Measurements from ENCODE around the gene BAIAP2L1. TPM values are rescaled to one million over a fixed set of nuclear protein-coding genes. Genes with fewer than 3 reads are reported as not detected.
A peak's percentile ranks its signal among the peaks of the same experiment; 100 is the strongest.

Gene BAIAP2L1
- total RNA-seq, 1 experiment from 2014 or later: 120 TPM

DNA sequence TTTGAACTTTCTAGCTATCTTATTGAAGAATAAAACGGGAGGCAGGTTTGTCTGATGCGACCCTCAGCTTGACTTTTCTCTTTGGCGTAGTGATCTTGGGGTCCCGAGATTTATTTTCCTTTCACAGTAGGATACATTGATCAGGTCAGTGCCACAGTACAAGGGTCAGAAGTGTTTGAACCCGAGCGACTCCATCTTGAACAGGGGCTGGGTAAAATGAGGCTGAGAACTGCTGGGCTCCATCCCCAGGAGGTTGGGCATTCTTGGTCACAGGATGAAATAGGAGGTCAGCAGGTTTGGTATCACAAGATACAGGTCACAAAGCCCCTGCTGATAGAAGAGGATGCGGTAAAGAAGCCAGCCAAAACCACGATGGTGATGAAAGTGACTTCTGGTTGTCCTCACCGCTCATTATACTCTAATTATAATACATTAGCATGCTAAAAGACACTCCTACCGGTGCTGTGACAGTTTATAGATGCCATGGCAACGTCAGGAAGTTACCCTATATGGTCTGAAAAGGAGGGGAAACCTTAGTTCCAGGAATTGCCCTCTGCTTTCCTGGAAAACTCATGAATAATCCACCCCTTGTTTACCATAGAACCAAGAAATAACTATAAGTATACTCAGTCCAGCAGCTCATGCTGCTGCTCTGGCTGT is 145.8 kb downstream of the BAIAP2L1 start:
- Histone ChIP-seq H3K4me3 (ENCODE audit: low read depth in 2 of 2, low read length in 2 of 2) (no peak overlapping the region), H3K36me3 (ENCODE audit: control insufficient read depth, insufficient read depth, low read length) (no peaks in the 10 kb centered on the region; the same call in 1 of the 2 replicates), H3K27me3 (ENCODE audit: control insufficient read depth, insufficient read depth, low read length) (no peaks in the 10 kb centered on the region), H3K9me3 (ENCODE audit: control insufficient read depth, insufficient read depth, low read depth, low read length) (no peaks in the 10 kb centered on the region), H3K27ac (ENCODE audit: low read length) (no peak overlapping the region), H3K4me1 (ENCODE audit: control insufficient read depth, insufficient read depth, low read length) (peaks cover 9% of the 10 kb centered on the region)
- TSS peak; percentile 49 for BruUV-seq (replicated peaks)
- TF ChIP-seq POLR2AphosphoS5 (IDR thresholded peaks at IDR 0.05; ENCODE audit: low read depth, low read length): no peak
- TF ChIP-seq, protein P1, sequence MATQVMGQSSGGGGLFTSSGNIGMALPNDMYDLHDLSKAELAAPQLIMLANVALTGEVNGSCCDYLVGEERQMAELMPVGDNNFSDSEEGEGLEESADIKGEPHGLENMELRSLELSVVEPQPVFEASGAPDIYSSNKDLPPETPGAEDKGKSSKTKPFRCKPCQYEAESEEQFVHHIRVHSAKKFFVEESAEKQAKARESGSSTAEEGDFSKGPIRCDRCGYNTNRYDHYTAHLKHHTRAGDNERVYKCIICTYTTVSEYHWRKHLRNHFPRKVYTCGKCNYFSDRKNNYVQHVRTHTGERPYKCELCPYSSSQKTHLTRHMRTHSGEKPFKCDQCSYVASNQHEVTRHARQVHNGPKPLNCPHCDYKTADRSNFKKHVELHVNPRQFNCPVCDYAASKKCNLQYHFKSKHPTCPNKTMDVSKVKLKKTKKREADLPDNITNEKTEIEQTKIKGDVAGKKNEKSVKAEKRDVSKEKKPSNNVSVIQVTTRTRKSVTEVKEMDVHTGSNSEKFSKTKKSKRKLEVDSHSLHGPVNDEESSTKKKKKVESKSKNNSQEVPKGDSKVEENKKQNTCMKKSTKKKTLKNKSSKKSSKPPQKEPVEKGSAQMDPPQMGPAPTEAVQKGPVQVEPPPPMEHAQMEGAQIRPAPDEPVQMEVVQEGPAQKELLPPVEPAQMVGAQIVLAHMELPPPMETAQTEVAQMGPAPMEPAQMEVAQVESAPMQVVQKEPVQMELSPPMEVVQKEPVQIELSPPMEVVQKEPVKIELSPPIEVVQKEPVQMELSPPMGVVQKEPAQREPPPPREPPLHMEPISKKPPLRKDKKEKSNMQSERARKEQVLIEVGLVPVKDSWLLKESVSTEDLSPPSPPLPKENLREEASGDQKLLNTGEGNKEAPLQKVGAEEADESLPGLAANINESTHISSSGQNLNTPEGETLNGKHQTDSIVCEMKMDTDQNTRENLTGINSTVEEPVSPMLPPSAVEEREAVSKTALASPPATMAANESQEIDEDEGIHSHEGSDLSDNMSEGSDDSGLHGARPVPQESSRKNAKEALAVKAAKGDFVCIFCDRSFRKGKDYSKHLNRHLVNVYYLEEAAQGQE (IDR thresholded peaks at IDR 0.05; ENCODE audit: insufficient read depth in 1 of 2, low read depth in 2 of 2, low read length in 1 of 2): no peak
- no peak for TF ChIP-seq SIN3A (IDR thresholded peaks at IDR 0.05; ENCODE audit: borderline replicate concordance, insufficient read depth, low read depth, low read length)
- POLR2A ChIA-PET: no interaction called here
- in situ Hi-C loops (cut with HindIII; ENCODE audit: low pct_unique_long_range_greater_than_20kb, low sequenced_read_pairs): no loop called here
- intact Hi-C loops (cut with micrococcal nuclease; ENCODE audit: unreplicated experiment): no loop called here
- CTCF ChIA-PET: no interaction called here
- ATAC-seq (no peak), DNase-seq (ENCODE audit: low read depth, low spot score) (no peak)

DNA sequence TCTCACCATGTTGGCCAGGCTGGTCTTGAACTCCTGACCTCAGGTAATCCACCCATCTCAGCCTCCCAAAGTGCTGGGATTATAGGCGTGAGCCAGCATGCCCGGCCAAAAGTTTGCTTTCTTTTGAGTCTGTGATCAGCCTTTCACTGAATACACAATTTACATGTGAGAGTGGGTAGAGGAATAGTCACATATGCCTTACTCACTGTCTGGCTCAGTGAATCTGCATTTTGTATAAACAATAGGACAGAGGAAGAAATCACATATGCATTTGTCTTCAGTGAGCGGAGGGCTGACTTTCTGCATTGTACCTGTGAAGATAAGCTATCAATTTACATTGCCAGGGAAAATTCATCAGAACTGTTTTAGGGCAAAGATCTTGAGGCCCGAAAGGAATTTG is 146.4 kb downstream of the BAIAP2L1 start:
- H3K4me1 ChIP-seq (ENCODE audit: control insufficient read depth, insufficient read depth, low read length): peaks cover 9% of the 10 kb centered on the region
- no peak for TF ChIP-seq TCF7L2 (IDR thresholded peaks at IDR 0.05; ENCODE audit: low read depth, low read length)
- TF ChIP-seq, protein P2, sequence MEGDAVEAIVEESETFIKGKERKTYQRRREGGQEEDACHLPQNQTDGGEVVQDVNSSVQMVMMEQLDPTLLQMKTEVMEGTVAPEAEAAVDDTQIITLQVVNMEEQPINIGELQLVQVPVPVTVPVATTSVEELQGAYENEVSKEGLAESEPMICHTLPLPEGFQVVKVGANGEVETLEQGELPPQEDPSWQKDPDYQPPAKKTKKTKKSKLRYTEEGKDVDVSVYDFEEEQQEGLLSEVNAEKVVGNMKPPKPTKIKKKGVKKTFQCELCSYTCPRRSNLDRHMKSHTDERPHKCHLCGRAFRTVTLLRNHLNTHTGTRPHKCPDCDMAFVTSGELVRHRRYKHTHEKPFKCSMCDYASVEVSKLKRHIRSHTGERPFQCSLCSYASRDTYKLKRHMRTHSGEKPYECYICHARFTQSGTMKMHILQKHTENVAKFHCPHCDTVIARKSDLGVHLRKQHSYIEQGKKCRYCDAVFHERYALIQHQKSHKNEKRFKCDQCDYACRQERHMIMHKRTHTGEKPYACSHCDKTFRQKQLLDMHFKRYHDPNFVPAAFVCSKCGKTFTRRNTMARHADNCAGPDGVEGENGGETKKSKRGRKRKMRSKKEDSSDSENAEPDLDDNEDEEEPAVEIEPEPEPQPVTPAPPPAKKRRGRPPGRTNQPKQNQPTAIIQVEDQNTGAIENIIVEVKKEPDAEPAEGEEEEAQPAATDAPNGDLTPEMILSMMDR (IDR thresholded peaks at IDR 0.05): no peak
- TF ChIP-seq, protein P1 (IDR thresholded peaks at IDR 0.05; ENCODE audit: insufficient read depth in 1 of 2, low read depth in 2 of 2, low read length in 1 of 2): no peak
- TF ChIP-seq SIN3A (IDR thresholded peaks at IDR 0.05; ENCODE audit: borderline replicate concordance, insufficient read depth, low read depth, low read length): no peak
- no peak for TF ChIP-seq POLR2AphosphoS5 (IDR thresholded peaks at IDR 0.05; ENCODE audit: low read depth, low read length)
- ATAC-seq (no peak), DNase-seq (ENCODE audit: low read depth, low spot score) (no peak)
- H3K4me3 ChIP-seq (ENCODE audit: low read depth in 2 of 2, low read length in 2 of 2): no peak overlapping the region
- intact Hi-C loops (cut with micrococcal nuclease; ENCODE audit: unreplicated experiment) (no loop called here), in situ Hi-C loops (cut with HindIII; ENCODE audit: low pct_unique_long_range_greater_than_20kb, low sequenced_read_pairs) (no loop called here)
- POLR2A ChIA-PET: no interaction called here
- no peaks in the 10 kb centered on the region for H3K9me3 ChIP-seq (ENCODE audit: control insufficient read depth, insufficient read depth, low read depth, low read length)
- no peaks in the 10 kb centered on the region; the same call in 1 of the 2 replicates for H3K36me3 ChIP-seq (ENCODE audit: control insufficient read depth, insufficient read depth, low read length)
- H3K27me3 ChIP-seq (ENCODE audit: control insufficient read depth, insufficient read depth, low read length): no peaks in the 10 kb centered on the region
- no peak overlapping the region for H3K27ac ChIP-seq (ENCODE audit: low read length)
- no TSS peak for BruUV-seq (replicated peaks)
- CTCF ChIA-PET: no interaction called here

All from Panc1 (cell line).